SU-DHL-6 (cell line): ENCODE data around the gene PRLR.

Experiments
- EZH2phosphoT487 ChIP-seq: fragments of 200-600 bp; sonication (generic), shearing (Covaris generic); conservative IDR thresholded peaks from 2 replicates; pipeline ENCODE4 v1.6.1; 2018; ENCODE audit warnings: mild to moderate bottlenecking, antibody characterized with exemption, low read length, moderate library complexity, mixed read lengths
- TF ChIP-seq, protein P1 (sequence below): fragments of 200-600 bp; sonication (generic); IDR thresholded peaks from one replicate; pipeline ENCODE4 v1.5.1; 2017; ENCODE audit warnings: antibody characterized with exemption, mild to moderate bottlenecking, low read length, moderate library complexity; ENCODE audit not compliant: insufficient read depth, poor library complexity, severe bottlenecking

DNA sequence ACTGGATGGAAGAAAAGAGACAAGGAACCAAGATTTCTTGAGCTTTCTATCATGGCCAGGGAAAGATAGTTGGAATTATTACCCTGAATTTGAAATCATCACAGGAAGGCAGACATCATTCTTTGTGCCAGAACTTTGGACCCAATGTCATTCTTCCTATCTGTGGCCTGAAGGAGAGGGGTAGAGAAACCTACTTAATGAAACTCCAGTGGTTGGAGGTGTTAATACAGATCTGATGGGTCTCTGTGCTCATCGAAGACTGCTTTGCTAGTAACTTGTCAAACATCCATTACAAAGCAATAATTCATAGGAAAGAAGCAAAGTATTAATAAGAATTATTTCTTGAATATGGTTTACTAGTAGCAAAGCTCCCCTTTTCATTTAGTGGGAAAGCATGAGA lies 26.9 kb downstream of the PRLR start:
- TF ChIP-seq, protein P1, sequence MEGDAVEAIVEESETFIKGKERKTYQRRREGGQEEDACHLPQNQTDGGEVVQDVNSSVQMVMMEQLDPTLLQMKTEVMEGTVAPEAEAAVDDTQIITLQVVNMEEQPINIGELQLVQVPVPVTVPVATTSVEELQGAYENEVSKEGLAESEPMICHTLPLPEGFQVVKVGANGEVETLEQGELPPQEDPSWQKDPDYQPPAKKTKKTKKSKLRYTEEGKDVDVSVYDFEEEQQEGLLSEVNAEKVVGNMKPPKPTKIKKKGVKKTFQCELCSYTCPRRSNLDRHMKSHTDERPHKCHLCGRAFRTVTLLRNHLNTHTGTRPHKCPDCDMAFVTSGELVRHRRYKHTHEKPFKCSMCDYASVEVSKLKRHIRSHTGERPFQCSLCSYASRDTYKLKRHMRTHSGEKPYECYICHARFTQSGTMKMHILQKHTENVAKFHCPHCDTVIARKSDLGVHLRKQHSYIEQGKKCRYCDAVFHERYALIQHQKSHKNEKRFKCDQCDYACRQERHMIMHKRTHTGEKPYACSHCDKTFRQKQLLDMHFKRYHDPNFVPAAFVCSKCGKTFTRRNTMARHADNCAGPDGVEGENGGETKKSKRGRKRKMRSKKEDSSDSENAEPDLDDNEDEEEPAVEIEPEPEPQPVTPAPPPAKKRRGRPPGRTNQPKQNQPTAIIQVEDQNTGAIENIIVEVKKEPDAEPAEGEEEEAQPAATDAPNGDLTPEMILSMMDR = no peak
- TF ChIP-seq EZH2phosphoT487 = no peak
